Superior temporal gyrus (tissue), 1 donor: ENCODE measurements around the gene SARM1.

Experiments used
- DNase-seq: peaks from one replicate; pipeline ENCODE4 v3.0.0-alpha.2; 2016; ENCODE audit errors: extremely low spot score

The SARM1 gene

DNA sequence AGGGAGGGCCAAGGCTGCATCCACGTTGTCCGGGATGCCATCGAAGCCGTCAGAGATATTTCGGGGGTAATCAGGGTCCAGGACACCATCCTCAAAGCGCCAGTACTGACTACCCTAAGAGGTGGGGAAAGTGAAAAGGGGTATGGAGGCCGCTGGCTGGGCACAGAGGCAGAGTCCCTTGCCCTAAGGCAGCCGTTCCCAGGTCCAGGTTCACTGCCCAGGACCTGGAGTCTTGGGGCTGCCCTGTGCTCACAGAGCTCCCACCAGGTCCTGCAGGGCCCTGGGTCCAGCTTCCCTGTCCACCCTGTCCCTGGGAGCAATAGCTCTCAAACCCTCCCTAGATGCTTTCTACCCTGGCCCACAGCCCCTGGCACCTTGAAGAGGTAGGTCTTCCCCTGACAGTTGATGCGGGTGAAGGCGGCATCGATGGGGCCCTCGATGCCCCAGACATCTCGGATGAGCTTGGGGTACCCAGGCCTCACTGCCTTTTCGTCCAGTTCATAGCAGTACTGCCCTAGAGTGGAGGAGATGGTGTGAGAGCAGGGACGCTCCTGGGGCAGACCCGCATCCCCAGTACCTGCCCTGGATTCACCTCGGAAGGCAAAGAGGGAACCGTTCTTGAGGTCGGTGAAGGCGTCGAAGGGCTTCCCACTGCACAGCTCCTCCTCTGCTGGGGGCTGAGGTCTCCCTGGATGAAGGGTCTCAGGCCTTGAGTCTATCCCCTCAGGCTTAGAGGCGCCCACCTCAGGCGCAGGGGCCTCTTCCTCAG lies 2.4 kb upstream of the SARM1 start:
- DNase-seq = no peak

DNA sequence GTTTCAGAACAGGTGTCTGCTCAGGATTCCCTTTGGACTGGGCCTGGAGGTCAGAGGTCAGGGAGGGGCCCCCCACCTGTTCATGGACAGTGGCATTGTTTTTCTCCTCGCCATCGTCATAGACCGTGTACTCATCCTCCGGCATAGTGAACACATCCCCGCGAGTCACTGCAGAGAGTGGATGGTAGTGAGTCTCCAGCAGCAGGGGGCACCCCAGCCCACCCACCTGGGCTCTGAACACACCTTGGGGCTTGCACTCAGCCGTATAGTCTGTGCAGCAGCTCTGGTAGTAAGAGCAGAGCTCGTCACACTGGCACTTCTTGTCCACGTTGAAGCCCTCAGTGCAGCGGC lies 1.8 kb upstream of the SARM1 start:
- no peak for DNase-seq

- DNase-seq = no peak
These were observed 1.3 kb upstream of the SARM1 start, which contains the start of gene VTN for GRCh38 chr17:28370035-28370743. Gene VTN (minus strand): TSS chr17:28370307. CDS start chr17:28370203, 104 bp downstream.

DNA sequence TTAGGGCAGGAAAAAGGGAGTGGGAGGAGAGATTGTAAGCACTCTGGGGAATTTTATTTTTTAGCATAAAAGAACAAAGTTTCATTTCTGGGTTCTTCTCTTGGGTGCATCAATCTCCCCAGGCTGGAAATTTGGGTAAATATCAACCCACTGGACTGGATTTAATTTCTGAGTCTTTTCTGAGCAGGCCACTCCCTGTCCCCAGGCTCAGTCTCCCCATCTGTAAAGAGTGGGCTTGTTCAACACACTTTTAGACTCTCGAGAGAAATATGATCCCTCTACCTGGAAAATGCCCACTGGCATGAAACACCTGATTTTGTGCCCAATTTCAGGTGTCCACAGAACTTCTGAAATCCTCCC lies 770 bp upstream of the SARM1 start:
- DNase-seq = no peak

DNA sequence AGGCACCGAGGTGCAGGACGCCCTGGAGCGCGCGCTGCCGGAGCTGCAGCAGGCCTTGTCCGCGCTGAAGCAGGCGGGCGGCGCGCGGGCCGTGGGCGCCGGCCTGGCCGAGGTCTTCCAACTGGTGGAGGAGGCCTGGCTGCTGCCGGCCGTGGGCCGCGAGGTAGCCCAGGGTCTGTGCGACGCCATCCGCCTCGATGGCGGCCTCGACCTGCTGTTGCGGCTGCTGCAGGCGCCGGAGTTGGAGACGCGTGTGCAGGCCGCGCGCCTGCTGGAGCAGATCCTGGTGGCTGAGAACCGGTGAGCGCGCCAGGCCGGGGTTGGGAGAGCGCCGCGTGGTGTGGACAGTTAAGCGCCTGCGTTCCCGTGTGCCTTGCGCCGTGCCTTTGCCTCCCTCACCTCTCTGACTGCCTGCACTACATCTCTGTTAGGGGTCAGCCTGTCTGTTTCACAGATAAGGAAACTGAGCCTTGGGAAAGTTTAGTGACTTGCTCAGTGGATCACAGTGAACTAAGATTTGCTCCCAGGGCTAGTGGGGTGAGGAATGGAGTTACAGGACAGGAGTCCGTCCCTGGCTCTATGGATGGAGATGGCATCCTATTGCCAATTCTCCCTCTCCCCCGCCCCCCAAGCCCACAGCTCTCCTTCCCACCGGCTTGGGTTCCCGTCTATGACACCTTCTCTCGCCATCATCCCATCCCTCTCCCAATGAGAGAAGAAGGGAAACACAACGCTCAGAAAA lies 880 bp downstream of the SARM1 start:
- no peak for DNase-seq

GRCh38 chr17:28372945-28373274 lies 1.4 kb downstream of the SARM1 start:
- no peak for DNase-seq

DNA sequence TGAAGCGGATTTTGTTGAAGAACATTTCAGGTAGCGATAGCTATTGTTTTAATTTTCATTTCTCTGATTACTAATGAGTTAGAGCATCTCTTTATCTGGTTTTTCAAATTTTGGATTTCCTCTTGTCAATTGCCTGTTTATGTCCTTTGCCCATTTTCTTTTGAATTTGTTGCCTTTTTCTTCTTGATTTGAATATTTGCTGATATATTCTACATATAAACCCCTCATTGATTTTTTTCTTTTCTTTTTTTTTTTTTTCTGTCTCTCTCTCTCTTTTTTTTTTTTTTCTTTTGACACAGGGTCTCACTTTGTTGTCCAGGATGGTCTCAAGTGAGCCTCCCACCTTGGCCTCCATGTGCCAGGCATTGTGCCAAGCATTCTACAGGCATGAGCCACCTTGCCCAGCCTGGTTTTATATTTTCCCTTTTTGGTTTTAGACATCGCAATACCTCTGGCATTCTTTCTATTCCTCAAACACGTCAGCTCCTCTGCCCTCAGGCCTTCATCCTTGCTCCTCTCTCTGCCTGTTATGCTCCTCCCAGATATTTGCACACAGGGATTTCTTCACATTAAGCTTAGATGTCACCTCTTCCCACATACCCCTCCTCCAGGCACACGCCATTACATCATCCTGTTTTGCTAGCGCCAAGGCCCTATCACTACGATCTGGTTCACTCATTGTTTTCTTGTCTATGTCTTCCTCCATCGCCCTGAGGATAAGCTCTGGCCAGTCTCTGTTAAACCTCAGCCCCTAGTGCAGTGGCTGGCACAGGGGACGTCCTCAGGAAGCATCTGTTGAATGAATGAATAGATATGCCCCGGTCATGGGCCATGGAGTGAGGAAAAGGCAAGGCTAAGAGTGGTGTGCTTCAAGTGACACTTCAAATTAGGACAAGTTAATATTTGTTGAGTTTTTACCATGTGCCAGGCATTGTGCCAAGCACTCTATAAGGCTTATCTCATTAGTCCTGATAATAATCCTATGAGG lies 8.6 kb downstream of the SARM1 start:
- DNase-seq = no peak

DNA sequence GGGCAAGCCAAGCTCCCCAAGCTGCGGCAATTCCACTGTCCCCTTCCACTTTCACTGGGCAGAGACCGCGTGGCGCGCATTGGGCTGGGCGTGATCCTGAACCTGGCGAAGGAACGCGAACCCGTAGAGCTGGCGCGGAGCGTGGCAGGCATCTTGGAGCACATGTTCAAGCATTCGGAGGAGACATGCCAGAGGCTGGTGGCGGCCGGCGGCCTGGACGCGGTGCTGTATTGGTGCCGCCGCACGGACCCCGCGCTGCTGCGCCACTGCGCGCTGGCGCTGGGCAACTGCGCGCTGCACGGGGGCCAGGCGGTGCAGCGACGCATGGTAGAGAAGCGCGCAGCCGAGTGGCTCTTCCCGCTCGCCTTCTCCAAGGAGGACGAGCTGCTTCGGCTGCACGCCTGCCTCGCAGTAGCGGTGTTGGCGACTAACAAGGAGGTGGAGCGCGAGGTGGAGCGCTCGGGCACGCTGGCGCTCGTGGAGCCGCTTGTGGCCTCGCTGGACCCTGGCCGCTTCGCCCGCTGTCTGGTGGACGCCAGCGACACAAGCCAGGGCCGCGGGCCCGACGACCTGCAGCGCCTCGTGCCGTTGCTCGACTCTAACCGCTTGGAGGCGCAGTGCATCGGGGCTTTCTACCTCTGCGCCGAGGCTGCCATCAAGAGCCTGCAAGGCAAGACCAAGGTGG lies 9.8 kb downstream of the SARM1 start:
- DNase-seq = no peak

GRCh38 chr17:28384281-28385036 lies 13.0 kb downstream of the SARM1 start:
- DNase-seq = no peak

DNA sequence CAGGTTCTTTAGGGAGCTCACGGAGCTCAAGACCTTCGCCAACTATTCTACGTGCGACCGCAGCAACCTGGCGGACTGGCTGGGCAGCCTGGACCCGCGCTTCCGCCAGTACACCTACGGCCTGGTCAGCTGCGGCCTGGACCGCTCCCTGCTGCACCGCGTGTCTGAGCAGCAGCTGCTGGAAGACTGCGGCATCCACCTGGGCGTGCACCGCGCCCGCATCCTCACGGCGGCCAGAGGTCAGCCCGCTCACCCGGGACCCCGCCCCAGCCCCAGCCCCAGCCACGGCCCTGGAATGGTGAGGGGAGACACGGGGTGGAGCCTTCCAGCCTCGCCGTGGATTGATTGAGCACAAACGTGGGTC lies 13.5 kb downstream of the SARM1 start:
- DNase-seq = no peak

- DNase-seq = no peak
These were observed 13.9 kb downstream of the SARM1 start for GRCh38 chr17:28385406-28385805.

- DNase-seq = no peak
These were observed 14.9 kb downstream of the SARM1 start for GRCh38 chr17:28386391-28386790.

GRCh38 chr17:28388106-28388505 lies 16.6 kb downstream of the SARM1 start:
- no peak for DNase-seq

- no peak for DNase-seq
These were observed 18.6 kb downstream of the SARM1 start for GRCh38 chr17:28390141-28390540.

GRCh38 chr17:28390563-28390962 lies 19.1 kb downstream of the SARM1 start:
- DNase-seq = no peak

DNA sequence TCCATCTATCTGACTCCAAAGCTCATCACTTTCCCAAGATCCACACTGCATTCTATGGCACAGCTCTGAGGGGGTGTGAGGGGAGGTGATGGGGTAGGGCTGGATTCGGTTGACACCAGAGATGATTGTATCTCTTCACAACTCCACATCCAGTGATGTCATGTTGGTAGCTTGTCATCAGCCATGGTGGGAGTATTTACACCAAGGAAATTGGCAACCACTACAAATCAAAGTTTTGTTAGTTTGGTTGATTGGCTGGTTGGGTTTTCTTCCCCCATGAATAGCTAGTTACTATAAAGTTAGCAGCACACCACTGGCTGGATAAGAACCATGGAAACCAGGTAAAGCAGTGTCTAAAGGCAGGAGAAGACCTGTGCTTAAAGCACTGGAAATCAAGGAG lies 19.5 kb downstream of the SARM1 start:
- DNase-seq = no peak

GRCh38 chr17:28391401-28391800 lies 19.9 kb downstream of the SARM1 start:
- no peak for DNase-seq

GRCh38 chr17:28392491-28392890 lies 21.0 kb downstream of the SARM1 start:
- no peak for DNase-seq

GRCh38 chr17:28394337-28395116 lies 23.0 kb downstream of the SARM1 start:
- DNase-seq = no peak

DNA sequence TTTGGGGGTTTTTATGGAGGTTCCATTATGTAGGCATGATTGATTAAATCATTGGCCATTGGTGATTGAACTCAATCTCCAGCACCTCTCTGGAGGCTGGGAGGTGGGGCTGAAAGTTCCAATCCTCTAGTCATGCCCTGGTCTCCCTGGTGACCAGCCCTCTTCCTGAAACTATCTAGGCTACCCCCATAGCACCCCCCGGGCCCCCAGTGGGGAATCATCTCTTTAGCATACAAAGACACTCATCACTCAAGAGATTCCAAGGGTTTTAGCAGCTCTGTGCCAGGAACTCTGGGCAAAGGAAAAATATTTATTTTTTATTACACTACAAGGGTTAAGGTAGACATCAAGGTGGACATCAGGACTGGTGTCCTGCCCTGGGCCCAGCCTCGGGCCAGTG lies 23.9 kb downstream of the SARM1 start:
- no peak for DNase-seq
